ENCODE results near the gene PRM3. TPM values are rescaled to one million over a fixed set of nuclear protein-coding genes. Genes with fewer than 3 reads are reported as not detected.

Gene PRM3
- total and polyA plus RNA-seq, 2 donors (not counting 1 experiment from before 2014, with no cell fraction given), result not detected

DNA sequence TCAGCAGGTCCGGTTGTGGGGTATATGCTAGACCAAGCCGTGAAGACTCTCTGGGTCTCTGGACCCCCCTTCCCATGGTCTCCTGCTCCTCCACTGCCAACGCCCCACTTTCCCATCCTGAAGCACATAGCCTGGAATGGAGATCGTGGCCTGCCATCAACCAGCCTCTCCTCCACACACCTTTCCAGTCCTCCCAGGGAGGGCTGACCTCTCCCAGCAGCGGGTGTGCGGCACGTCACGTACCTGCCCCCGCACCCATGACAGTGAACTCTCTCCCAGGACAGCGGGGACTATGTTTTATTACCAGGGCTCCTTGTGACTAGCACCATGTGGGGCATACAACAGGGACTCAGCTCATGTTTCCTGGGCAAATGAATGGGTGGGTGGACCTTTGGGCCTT lies 1.8 kb downstream of the PRM3 start:
- H3K4me3 ChIP-seq (replicated peaks in 1 of 4; ENCODE audit: control extremely low read depth in 1 of 4, insufficient read depth in 1 of 4, low read depth in 3 of 4, low read length in 4 of 4), result no peak overlapping the region
- H3K27me3 ChIP-seq (ENCODE audit: control insufficient read depth, insufficient read depth, low read length), result no peaks in the 10 kb centered on the region
- no peaks in the 10 kb centered on the region for H3K9me3 ChIP-seq (ENCODE audit: control insufficient read depth, insufficient read depth, low read depth, low read length)
- TF ChIP-seq EZH2 (IDR thresholded peaks at IDR 0.05; ENCODE audit: low read length, missing control alignments), result no peak
- TF ChIP-seq, protein P1, sequence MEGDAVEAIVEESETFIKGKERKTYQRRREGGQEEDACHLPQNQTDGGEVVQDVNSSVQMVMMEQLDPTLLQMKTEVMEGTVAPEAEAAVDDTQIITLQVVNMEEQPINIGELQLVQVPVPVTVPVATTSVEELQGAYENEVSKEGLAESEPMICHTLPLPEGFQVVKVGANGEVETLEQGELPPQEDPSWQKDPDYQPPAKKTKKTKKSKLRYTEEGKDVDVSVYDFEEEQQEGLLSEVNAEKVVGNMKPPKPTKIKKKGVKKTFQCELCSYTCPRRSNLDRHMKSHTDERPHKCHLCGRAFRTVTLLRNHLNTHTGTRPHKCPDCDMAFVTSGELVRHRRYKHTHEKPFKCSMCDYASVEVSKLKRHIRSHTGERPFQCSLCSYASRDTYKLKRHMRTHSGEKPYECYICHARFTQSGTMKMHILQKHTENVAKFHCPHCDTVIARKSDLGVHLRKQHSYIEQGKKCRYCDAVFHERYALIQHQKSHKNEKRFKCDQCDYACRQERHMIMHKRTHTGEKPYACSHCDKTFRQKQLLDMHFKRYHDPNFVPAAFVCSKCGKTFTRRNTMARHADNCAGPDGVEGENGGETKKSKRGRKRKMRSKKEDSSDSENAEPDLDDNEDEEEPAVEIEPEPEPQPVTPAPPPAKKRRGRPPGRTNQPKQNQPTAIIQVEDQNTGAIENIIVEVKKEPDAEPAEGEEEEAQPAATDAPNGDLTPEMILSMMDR (conservative IDR thresholded peaks at IDR 0.05 in 1 of 2, IDR thresholded peaks at IDR 0.05 in 1 of 2; ENCODE audit: low read depth in 1 of 2, low read length in 2 of 2), result no peak
- no peak overlapping the region for H3K27ac ChIP-seq (ENCODE audit: insufficient read depth, low read length)
- no peaks in the 10 kb centered on the region for H3K4me1 ChIP-seq (ENCODE audit: control insufficient read depth, extremely low read depth, insufficient read depth, low read length)
- no peak for DNase-seq (ENCODE audit: low read depth in 2 of 2)
- no peak overlapping the region for H3K4me2 ChIP-seq (ENCODE audit: extremely low read depth, insufficient read depth, low read length)
- H3K9ac ChIP-seq (ENCODE audit: insufficient read depth, low read length), result no peak overlapping the region
- H3K36me3 ChIP-seq (ENCODE audit: control insufficient read depth, insufficient read depth, low read length), result no peaks in the 10 kb centered on the region
- H2AFZ ChIP-seq (ENCODE audit: low read length), result no peak overlapping the region
- no peaks in the 10 kb centered on the region for H4K20me1 ChIP-seq (ENCODE audit: control insufficient read depth, extremely low read depth, insufficient read depth, low read length)
- no peaks in the 10 kb centered on the region for H3K79me2 ChIP-seq (ENCODE audit: control insufficient read depth, insufficient read depth, low read length)

DNA sequence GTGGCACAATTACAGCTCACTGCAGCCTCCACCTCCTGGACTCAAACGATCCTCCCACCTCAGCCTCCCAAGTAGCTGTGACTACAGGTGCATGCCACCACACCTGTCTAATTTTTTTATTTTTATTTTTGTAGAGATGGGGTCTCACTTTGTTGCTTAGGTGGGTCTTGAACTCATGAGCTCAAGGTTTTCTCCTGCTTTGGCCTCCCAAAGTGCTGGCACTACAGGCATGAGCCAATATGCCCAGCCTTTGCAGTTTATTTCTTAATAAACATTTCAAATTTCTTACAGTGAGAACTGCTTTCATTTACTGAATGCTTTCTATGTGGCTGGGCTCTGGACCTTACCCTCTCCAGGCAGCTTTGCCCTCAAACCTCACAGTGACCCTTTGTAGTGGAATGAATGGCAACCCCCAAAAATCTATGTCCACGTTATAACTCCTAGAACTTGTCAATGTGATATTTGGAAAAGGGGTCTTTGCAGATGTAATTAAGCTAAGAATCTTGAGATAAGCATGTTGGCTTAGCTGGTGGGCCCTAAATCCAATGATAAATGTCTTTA lies 2.7 kb downstream of the PRM3 start:
- TF ChIP-seq EZH2 (IDR thresholded peaks at IDR 0.05; ENCODE audit: low read length, missing control alignments), result no peak
- TF ChIP-seq, protein P1 (conservative IDR thresholded peaks at IDR 0.05 in 1 of 2, IDR thresholded peaks at IDR 0.05 in 1 of 2; ENCODE audit: low read depth in 1 of 2, low read length in 2 of 2), result no peak
- H2AFZ ChIP-seq (ENCODE audit: low read length), result no peak overlapping the region
- no peak for DNase-seq (ENCODE audit: low read depth in 2 of 2)
- H4K20me1 ChIP-seq (ENCODE audit: control insufficient read depth, extremely low read depth, insufficient read depth, low read length), result no peaks in the 10 kb centered on the region
- no peak overlapping the region for H3K27ac ChIP-seq (ENCODE audit: insufficient read depth, low read length)
- no peak overlapping the region for H3K4me3 ChIP-seq (replicated peaks in 1 of 4; ENCODE audit: control extremely low read depth in 1 of 4, insufficient read depth in 1 of 4, low read depth in 3 of 4, low read length in 4 of 4)
- no peaks in the 10 kb centered on the region for H3K27me3 ChIP-seq (ENCODE audit: control insufficient read depth, insufficient read depth, low read length)
- no peak overlapping the region for H3K9ac ChIP-seq (ENCODE audit: insufficient read depth, low read length)
- no peak overlapping the region for H3K4me2 ChIP-seq (ENCODE audit: extremely low read depth, insufficient read depth, low read length)
- H3K79me2 ChIP-seq (ENCODE audit: control insufficient read depth, insufficient read depth, low read length), result no peaks in the 10 kb centered on the region
- no peaks in the 10 kb centered on the region for H3K9me3 ChIP-seq (ENCODE audit: control insufficient read depth, insufficient read depth, low read depth, low read length)
- no peaks in the 10 kb centered on the region for H3K36me3 ChIP-seq (ENCODE audit: control insufficient read depth, insufficient read depth, low read length)
- H3K4me1 ChIP-seq (ENCODE audit: control insufficient read depth, extremely low read depth, insufficient read depth, low read length), result no peaks in the 10 kb centered on the region

DNA sequence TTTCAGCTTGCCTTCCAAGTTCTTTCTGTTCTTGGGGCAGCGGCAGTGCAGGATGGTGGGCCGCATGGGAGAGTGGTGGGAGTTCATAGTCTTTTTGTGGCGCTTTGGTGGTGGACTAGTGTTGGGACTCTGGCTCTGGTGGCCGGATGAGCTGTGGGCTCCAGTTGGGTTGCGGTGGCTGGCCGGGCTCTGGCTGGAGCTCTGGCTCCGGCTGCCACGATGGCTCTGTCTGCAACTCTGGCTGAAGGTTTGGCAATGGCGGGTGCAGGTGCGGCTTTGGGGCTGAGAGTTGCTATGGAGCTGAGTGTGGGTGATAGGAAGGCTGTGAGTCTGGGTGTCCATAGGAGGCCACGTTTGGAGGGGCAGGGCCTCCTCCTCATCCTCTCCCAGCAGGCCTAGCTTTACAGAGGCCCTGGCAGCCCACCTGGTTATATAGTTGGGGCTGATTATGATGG lies 4.5 kb downstream of the PRM3 start, which contains the start of gene TNP2:
Gene TNP2 (minus strand): TSS at position 405 of the 455 bp plus-strand sequence. CDS start 63 bp downstream, at position 342.
- no peaks in the 10 kb centered on the region for H4K20me1 ChIP-seq (ENCODE audit: control insufficient read depth, extremely low read depth, insufficient read depth, low read length)
- H2AFZ ChIP-seq (ENCODE audit: low read length), result no peak within 1 kb of the TSS
- H3K36me3 ChIP-seq (ENCODE audit: control insufficient read depth, insufficient read depth, low read length), result no peaks in the 10 kb centered on the region
- H3K27me3 ChIP-seq (ENCODE audit: control insufficient read depth, insufficient read depth, low read length), result no peaks in the 10 kb centered on the region
- H3K4me2 ChIP-seq (ENCODE audit: extremely low read depth, insufficient read depth, low read length), result no peak within 1 kb of the TSS
- no peak within 1 kb of the TSS for H3K4me3 ChIP-seq (replicated peaks in 1 of 4; ENCODE audit: control extremely low read depth in 1 of 4, insufficient read depth in 1 of 4, low read depth in 3 of 4, low read length in 4 of 4)
- no peak within 1 kb of the TSS for H3K27ac ChIP-seq (ENCODE audit: insufficient read depth, low read length)
- no peaks in the 10 kb centered on the region for H3K79me2 ChIP-seq (ENCODE audit: control insufficient read depth, insufficient read depth, low read length)
- H3K4me1 ChIP-seq (ENCODE audit: control insufficient read depth, extremely low read depth, insufficient read depth, low read length), result no peaks in the 10 kb centered on the region
- H3K9ac ChIP-seq (ENCODE audit: insufficient read depth, low read length), result no peak within 1 kb of the TSS
- no peak for DNase-seq (ENCODE audit: low read depth in 2 of 2)
- TF ChIP-seq, protein P1 (conservative IDR thresholded peaks at IDR 0.05 in 1 of 2, IDR thresholded peaks at IDR 0.05 in 1 of 2; ENCODE audit: low read depth in 1 of 2, low read length in 2 of 2), result no peak
- no peak for TF ChIP-seq EZH2 (IDR thresholded peaks at IDR 0.05; ENCODE audit: low read length, missing control alignments)
- H3K9me3 ChIP-seq (ENCODE audit: control insufficient read depth, insufficient read depth, low read depth, low read length), result no peaks in the 10 kb centered on the region
